Measurements from ENCODE around the gene LRRC4C. TPM values are rescaled to one million over a fixed set of nuclear protein-coding genes. Genes with fewer than 3 reads are reported as not detected.

Gene LRRC4C
- total RNA-seq, 1 donor from 2014 or later, result 2.7 TPM

DNA sequence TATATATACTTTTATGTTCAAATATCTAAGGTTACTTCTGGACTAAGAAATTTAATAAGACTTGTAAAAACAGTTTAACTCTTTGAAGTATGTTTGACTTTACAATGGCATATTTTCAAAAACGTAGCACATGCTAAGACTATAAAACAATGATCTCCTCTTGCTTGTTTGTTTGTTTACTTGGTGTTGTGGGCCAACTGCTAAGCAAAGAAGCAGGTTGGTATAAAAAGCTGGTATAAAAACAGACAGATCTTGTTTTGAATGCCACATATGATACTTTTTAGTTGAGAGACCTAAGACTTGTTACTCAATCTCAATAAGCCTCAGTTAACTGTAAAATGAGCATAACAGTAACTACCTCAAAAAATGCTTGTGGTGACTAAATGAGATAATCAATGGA is 1206.3 kb downstream of the LRRC4C start:
- H3K4me2 ChIP-seq, result no peak overlapping the region
- H3K9ac ChIP-seq, result no peak overlapping the region
- H3F3A ChIP-seq (ENCODE audit: low read depth), result no peaks in the 10 kb centered on the region
- no peak overlapping the region for H2AFZ ChIP-seq (replicated peaks)
- no peaks in the 10 kb centered on the region for H3K27me3 ChIP-seq
- no peaks in the 10 kb centered on the region for H3K9me3 ChIP-seq (ENCODE audit: low read depth)
- no peaks in the 10 kb centered on the region for H3K36me3 Mint-ChIP-seq
- H4K20me1 ChIP-seq (ENCODE audit: low read depth), result no peaks in the 10 kb centered on the region
- no peaks in the 10 kb centered on the region for H3K9me3 Mint-ChIP-seq
- H3K4me1 ChIP-seq, result no peaks in the 10 kb centered on the region
- no peak overlapping the region for H3K27ac Mint-ChIP-seq
- no peaks in the 10 kb centered on the region for H3K27me3 Mint-ChIP-seq (ENCODE audit: insufficient read depth, low read depth)
- no peak overlapping the region for H3K4me3 ChIP-seq
- H3K27ac ChIP-seq, result no peak overlapping the region
- no peak overlapping the region for H3K4me3 Mint-ChIP-seq
- H3K36me3 ChIP-seq, result no peaks in the 10 kb centered on the region
- DNase-seq (ENCODE audit: low spot score), result no peak
- H3K4me1 Mint-ChIP-seq, result peaks cover 13% of the 10 kb centered on the region
- H3K79me2 ChIP-seq (ENCODE audit: low read depth), result no peaks in the 10 kb centered on the region
- TF ChIP-seq EZH2 (IDR thresholded peaks at IDR 0.05) (no peak), EZH2phosphoT487 (IDR thresholded peaks at IDR 0.05) (no peak)
- TF ChIP-seq, protein P1, sequence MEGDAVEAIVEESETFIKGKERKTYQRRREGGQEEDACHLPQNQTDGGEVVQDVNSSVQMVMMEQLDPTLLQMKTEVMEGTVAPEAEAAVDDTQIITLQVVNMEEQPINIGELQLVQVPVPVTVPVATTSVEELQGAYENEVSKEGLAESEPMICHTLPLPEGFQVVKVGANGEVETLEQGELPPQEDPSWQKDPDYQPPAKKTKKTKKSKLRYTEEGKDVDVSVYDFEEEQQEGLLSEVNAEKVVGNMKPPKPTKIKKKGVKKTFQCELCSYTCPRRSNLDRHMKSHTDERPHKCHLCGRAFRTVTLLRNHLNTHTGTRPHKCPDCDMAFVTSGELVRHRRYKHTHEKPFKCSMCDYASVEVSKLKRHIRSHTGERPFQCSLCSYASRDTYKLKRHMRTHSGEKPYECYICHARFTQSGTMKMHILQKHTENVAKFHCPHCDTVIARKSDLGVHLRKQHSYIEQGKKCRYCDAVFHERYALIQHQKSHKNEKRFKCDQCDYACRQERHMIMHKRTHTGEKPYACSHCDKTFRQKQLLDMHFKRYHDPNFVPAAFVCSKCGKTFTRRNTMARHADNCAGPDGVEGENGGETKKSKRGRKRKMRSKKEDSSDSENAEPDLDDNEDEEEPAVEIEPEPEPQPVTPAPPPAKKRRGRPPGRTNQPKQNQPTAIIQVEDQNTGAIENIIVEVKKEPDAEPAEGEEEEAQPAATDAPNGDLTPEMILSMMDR (IDR thresholded peaks at IDR 0.05), result no peak

DNA sequence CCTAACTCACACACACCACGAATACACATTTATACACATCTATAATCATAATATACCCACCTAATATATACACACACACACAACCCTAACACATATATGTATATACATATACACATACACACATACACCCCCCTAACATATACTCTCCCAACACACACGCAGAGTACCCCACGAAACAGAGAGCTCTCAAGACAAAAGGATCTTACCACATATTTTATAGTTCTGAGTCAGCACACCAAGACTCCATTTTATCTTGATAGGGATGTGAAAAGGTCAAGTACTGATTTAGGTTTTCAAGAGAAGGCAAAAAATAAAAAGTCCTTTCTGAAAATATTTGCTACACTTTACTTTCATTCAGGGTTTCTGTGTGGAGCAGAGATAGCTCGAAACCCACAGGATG is 1207.2 kb downstream of the LRRC4C start:
- no peak for DNase-seq (ENCODE audit: low spot score)
- Histone ChIP-seq H3K4me2 (no peak overlapping the region), H3F3A (ENCODE audit: low read depth) (peaks cover 9% of the 10 kb centered on the region), H3K4me3 (no peak overlapping the region), H3K36me3 (no peaks in the 10 kb centered on the region), H3K9me3 (ENCODE audit: low read depth) (no peaks in the 10 kb centered on the region), H3K27ac (no peak overlapping the region), H3K79me2 (ENCODE audit: low read depth) (no peaks in the 10 kb centered on the region), H3K4me1 (peaks cover 6% of the 10 kb centered on the region), H2AFZ (replicated peaks) (no peak overlapping the region), H3K9ac (no peak overlapping the region), H3K27me3 (no peaks in the 10 kb centered on the region), H4K20me1 (ENCODE audit: low read depth) (no peaks in the 10 kb centered on the region)
- no peak overlapping the region for H3K4me3 Mint-ChIP-seq
- no peaks in the 10 kb centered on the region for H3K9me3 Mint-ChIP-seq
- peaks cover 13% of the 10 kb centered on the region for H3K4me1 Mint-ChIP-seq
- H3K36me3 Mint-ChIP-seq, result no peaks in the 10 kb centered on the region
- H3K27me3 Mint-ChIP-seq (ENCODE audit: insufficient read depth, low read depth), result no peaks in the 10 kb centered on the region
- no peak overlapping the region for H3K27ac Mint-ChIP-seq
- TF ChIP-seq EZH2 (IDR thresholded peaks at IDR 0.05), result no peak
- no peak for TF ChIP-seq EZH2phosphoT487 (IDR thresholded peaks at IDR 0.05)
- TF ChIP-seq, protein P1 (IDR thresholded peaks at IDR 0.05), result no peak

DNA sequence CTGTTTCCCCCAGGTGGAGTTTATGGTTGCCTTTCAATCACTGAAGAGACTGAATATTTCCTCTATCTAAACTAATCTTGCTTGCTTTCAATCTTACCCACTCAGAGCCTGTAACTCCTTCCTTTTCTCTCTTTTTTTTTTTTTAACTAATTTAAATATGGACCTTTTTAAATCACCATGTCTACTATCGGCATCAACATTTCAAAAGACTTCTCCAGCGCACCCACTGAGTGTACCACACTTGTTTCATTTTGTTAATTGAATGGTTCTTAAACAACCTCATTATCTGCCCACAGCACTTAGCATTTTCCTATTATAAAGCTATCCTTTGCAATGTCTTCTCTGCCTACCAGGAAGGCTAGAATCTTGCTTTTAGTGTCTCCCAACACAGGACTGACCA is 1212.5 kb downstream of the LRRC4C start:
- Mint-ChIP-seq H3K4me1 (peaks cover 4% of the 10 kb centered on the region), H3K4me3 (no peak overlapping the region), H3K9me3 (no peaks in the 10 kb centered on the region), H3K27ac (no peak overlapping the region), H3K27me3 (ENCODE audit: insufficient read depth, low read depth) (no peaks in the 10 kb centered on the region), H3K36me3 (no peaks in the 10 kb centered on the region)
- peak overlapping the region; percentile 63 for H2AFZ ChIP-seq (replicated peaks)
- TF ChIP-seq EZH2phosphoT487 (IDR thresholded peaks at IDR 0.05), result no peak
- TF ChIP-seq, protein P1 (IDR thresholded peaks at IDR 0.05), result no peak
- no peak for TF ChIP-seq EZH2 (IDR thresholded peaks at IDR 0.05)
- peak overlapping the region; percentile 59 for H3K4me2 ChIP-seq
- no peaks in the 10 kb centered on the region for H4K20me1 ChIP-seq (ENCODE audit: low read depth)
- no peaks in the 10 kb centered on the region for H3K9me3 ChIP-seq (ENCODE audit: low read depth)
- no peak overlapping the region for H3K4me3 ChIP-seq
- H3K36me3 ChIP-seq, result no peaks in the 10 kb centered on the region
- no peaks in the 10 kb centered on the region for H3K27me3 ChIP-seq
- H3K4me1 ChIP-seq, result peaks cover 17% of the 10 kb centered on the region
- peaks cover 20% of the 10 kb centered on the region for H3F3A ChIP-seq (ENCODE audit: low read depth)
- DNase-seq (ENCODE audit: low spot score), result peak; percentile 11
- peak overlapping the region; percentile 45 for H3K27ac ChIP-seq
- no peaks in the 10 kb centered on the region for H3K79me2 ChIP-seq (ENCODE audit: low read depth)
- no peak overlapping the region for H3K9ac ChIP-seq
